ENCODE results near the gene AURKB. TPM values are rescaled to one million over a fixed set of nuclear protein-coding genes. Genes with fewer than 3 reads are reported as not detected.

AURKB gene
- total RNA-seq, 1 experiment from 2014 or later = 209 TPM

DNA sequence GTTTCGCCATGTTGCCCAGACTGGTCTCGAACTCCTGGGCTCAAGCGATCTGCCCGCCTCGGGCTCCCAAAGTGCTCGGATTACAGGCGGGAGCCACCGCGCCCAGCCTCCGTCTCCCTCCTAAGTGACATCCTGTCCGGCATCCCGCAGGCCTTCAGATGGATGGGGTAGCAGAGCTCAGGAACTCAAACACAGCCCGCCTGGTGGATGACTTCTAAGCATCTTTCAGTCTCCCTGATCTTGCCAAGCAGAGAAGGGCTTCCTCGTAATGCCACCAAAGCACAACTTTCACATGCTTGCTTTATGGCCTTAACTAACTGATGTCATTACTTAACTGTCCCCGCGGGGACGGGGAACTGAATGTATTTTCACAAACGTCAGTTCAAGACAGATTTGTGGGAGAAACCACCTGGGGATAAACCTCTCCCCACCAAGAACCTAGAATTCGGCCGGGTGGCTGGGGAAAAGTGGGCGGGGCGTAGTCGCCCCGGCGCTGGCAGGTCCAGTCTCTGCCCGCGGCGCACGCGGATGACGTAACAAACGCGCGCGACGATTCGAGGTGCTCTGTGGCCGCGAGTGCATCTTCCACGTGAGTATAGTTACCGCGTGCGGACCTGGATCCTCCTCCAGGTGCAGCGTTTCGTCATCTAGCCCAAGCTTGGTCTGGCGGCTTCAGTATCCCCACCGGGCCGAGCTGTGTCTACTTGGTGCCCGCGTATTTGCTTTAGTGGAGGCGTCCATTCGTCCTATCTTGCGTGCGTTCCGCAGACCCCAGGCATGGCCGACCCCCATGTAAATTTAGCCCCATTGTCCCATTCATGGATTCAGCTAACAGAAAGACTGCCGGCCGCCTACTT lies 38.6 kb upstream of the AURKB start, which contains the start of gene PFAS:
Gene PFAS (plus strand): TSS at position 539 of the 857 bp plus-strand sequence. CDS start 4,649 bp downstream, outside the sequence.
- H3K36me3 ChIP-seq (ENCODE audit: insufficient read depth, low read length, poor library complexity, severe bottlenecking) = peaks cover 10% of the 10 kb centered on the region
- ChIA-PET POLR2A (ENCODE audit: low non-redundant PET) (no interaction called here), CTCF (no interaction called here)
- peak within 1 kb of the TSS; percentile 97 for H3K27ac ChIP-seq (ENCODE audit: low read depth, low read length, poor library complexity, severe bottlenecking)
- no TSS peak for BruUV-seq (replicated peaks)
- H3K27me3 ChIP-seq (replicated peaks; ENCODE audit: insufficient read depth, low read depth, low read length, poor library complexity) = no peaks in the 10 kb centered on the region
- DNase-seq (ENCODE audit: low spot score) = peak; percentile 96
- no peak for TF ChIP-seq EZH2 (IDR thresholded peaks at IDR 0.05; ENCODE audit: borderline replicate concordance, low read depth, low read length, poor library complexity, severe bottlenecking)
- no peak for TF ChIP-seq CTCF (conservative IDR thresholded peaks at IDR 0.05; ENCODE audit: low read depth, low read length)
- H3K9me3 ChIP-seq (ENCODE audit: low read depth, low read length, poor library complexity, severe bottlenecking) = no peaks in the 10 kb centered on the region
- peak within 1 kb of the TSS; percentile 83 for H3K4me3 ChIP-seq (ENCODE audit: low read depth, low read length, poor library complexity, severe bottlenecking)
- intact Hi-C loops (cut with micrococcal nuclease; ENCODE audit: unreplicated experiment) = loop anchor here (1.0 kb wide), 1 partner anchor 28 kb away; no protein-coding TSS in a partner anchor
- H3K4me1 ChIP-seq (ENCODE audit: insufficient read depth, low read length, poor library complexity, severe bottlenecking) = peaks cover 10% of the 10 kb centered on the region

DNA sequence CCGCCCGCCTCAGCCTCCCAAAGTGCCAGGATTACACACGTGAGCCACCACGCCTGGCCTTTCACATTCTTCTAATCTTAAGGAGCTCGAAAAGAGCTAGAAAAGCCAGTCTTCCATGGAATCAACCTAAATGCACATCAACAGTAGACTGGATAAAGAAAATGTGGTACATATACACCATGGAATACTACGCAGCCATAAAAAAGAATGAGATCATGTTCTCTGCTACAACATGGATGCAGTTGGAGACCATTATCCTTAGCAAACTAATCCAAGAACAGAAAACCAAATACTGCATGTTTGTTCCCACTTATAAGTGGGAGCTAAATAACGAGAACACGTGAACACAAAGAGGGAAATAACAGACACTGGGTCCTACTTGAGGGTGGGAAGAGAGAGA lies 34.4 kb upstream of the AURKB start:
- CTCF ChIA-PET = no interaction called here

GRCh38 chr17:8243827-8244226 lies 33.5 kb upstream of the AURKB start:
- H3K4me3 ChIP-seq (ENCODE audit: low read depth, low read length, poor library complexity, severe bottlenecking) = no peak overlapping the region
- TF ChIP-seq CTCF (conservative IDR thresholded peaks at IDR 0.05; ENCODE audit: low read depth, low read length) (no peak), EZH2 (IDR thresholded peaks at IDR 0.05; ENCODE audit: borderline replicate concordance, low read depth, low read length, poor library complexity, severe bottlenecking) (no peak)
- ChIA-PET POLR2A (ENCODE audit: low non-redundant PET) (interaction anchor here (0.6 kb wide), 1 partner anchor 15 kb away, joined by 6 read pairs; no protein-coding TSS in a partner anchor), CTCF (no interaction called here)
- DNase-seq (ENCODE audit: low spot score) = no peak
- no TSS peak for BruUV-seq (replicated peaks)
- peaks cover 13% of the 10 kb centered on the region for H3K36me3 ChIP-seq (ENCODE audit: insufficient read depth, low read length, poor library complexity, severe bottlenecking)
- no peaks in the 10 kb centered on the region for H3K9me3 ChIP-seq (ENCODE audit: low read depth, low read length, poor library complexity, severe bottlenecking)
- H3K27ac ChIP-seq (ENCODE audit: low read depth, low read length, poor library complexity, severe bottlenecking) = no peak overlapping the region
- intact Hi-C loops (cut with micrococcal nuclease; ENCODE audit: unreplicated experiment) = no loop called here
- H3K27me3 ChIP-seq (replicated peaks; ENCODE audit: insufficient read depth, low read depth, low read length, poor library complexity) = no peaks in the 10 kb centered on the region
- no peaks in the 10 kb centered on the region for H3K4me1 ChIP-seq (ENCODE audit: insufficient read depth, low read length, poor library complexity, severe bottlenecking)

More for the DNA sequence above, 34.4 kb upstream of the AURKB start:
- BruUV-seq (replicated peaks) = no TSS peak
- H3K27ac ChIP-seq (ENCODE audit: low read depth, low read length, poor library complexity, severe bottlenecking) = no peak overlapping the region
- DNase-seq (ENCODE audit: low spot score) = no peak
- no peaks in the 10 kb centered on the region for H3K9me3 ChIP-seq (ENCODE audit: low read depth, low read length, poor library complexity, severe bottlenecking)
- no peaks in the 10 kb centered on the region for H3K27me3 ChIP-seq (replicated peaks; ENCODE audit: insufficient read depth, low read depth, low read length, poor library complexity)
- intact Hi-C loops (cut with micrococcal nuclease; ENCODE audit: unreplicated experiment) = no loop called here
- TF ChIP-seq CTCF (conservative IDR thresholded peaks at IDR 0.05; ENCODE audit: low read depth, low read length) = no peak
- TF ChIP-seq EZH2 (IDR thresholded peaks at IDR 0.05; ENCODE audit: borderline replicate concordance, low read depth, low read length, poor library complexity, severe bottlenecking) = no peak
- H3K36me3 ChIP-seq (ENCODE audit: insufficient read depth, low read length, poor library complexity, severe bottlenecking) = peaks cover 7% of the 10 kb centered on the region
- H3K4me3 ChIP-seq (ENCODE audit: low read depth, low read length, poor library complexity, severe bottlenecking) = no peak overlapping the region
- H3K4me1 ChIP-seq (ENCODE audit: insufficient read depth, low read length, poor library complexity, severe bottlenecking) = peaks cover under 1% of the 10 kb centered on the region
- POLR2A ChIA-PET (ENCODE audit: low non-redundant PET) = interaction anchor here (0.5 kb wide), 1 partner anchor 36 kb away, joined by 4 read pairs; no protein-coding TSS in a partner anchor

Data from A673 (cell line).